Fibroblast of gingiva (primary cell): ENCODE measurements around the gene SPATA1.

Source experiments
- DNase-seq: peaks from one replicate; pipeline ENCODE4 v3.0.0-alpha.2; 2011; ENCODE audit warnings: low read depth

The SPATA1 gene

GRCh38 chr1:84509029-84509428 is 2.8 kb downstream of the SPATA1 start:
- DNase-seq: no peak

- no peak for DNase-seq
These were observed 4.0 kb downstream of the SPATA1 start for GRCh38 chr1:84510165-84510564.

GRCh38 chr1:84510668-84511067 is 4.5 kb downstream of the SPATA1 start:
- no peak for DNase-seq

- DNase-seq: no peak
These were observed 18.4 kb downstream of the SPATA1 start for GRCh38 chr1:84524590-84524989.

- DNase-seq: no peak
These were observed 19.6 kb downstream of the SPATA1 start for GRCh38 chr1:84525779-84526178.

- no peak for DNase-seq
These were observed 32.4 kb downstream of the SPATA1 start for GRCh38 chr1:84538599-84538998.

- DNase-seq: no peak
These were observed 33.8 kb downstream of the SPATA1 start for GRCh38 chr1:84539972-84540371.

GRCh38 chr1:84540759-84541158 is 34.6 kb downstream of the SPATA1 start:
- DNase-seq: peak; percentile 21

- DNase-seq: no peak
These were observed 35.5 kb downstream of the SPATA1 start for GRCh38 chr1:84541679-84542078.

GRCh38 chr1:84550826-84551225 is 44.6 kb downstream of the SPATA1 start:
- DNase-seq: peak; percentile 30

- DNase-seq: no peak
These were observed 63.0 kb downstream of the SPATA1 start for GRCh38 chr1:84569216-84569615.

- peak; percentile 36 for DNase-seq
These were observed 64.4 kb downstream of the SPATA1 start for GRCh38 chr1:84570436-84571149.

- DNase-seq: no peak
These were observed 65.0 kb downstream of the SPATA1 start for GRCh38 chr1:84571150-84571535.

GRCh38 chr1:84573481-84573966 is 67.3 kb downstream of the SPATA1 start:
- no peak for DNase-seq

GRCh38 chr1:84573967-84574842 is 68.0 kb downstream of the SPATA1 start, which contains the start of gene CTBS:
Gene CTBS (minus strand): TSS chr1:84574440. CDS start chr1:84574415, 25 bp downstream.
- DNase-seq: peak; percentile 86

GRCh38 chr1:84574936-84575335 is 68.8 kb downstream of the SPATA1 start:
- no peak for DNase-seq

GRCh38 chr1:84581648-84582047 is 75.5 kb downstream of the SPATA1 start:
- DNase-seq: no peak

- DNase-seq: peak; percentile 30
These were observed 76.8 kb downstream of the SPATA1 start for GRCh38 chr1:84582802-84583587.

- no peak for DNase-seq
These were observed 77.5 kb downstream of the SPATA1 start for GRCh38 chr1:84583648-84584047.

- DNase-seq: no peak
These were observed 77.9 kb downstream of the SPATA1 start for GRCh38 chr1:84584126-84584525.

- no peak for DNase-seq
These were observed 79.6 kb downstream of the SPATA1 start for GRCh38 chr1:84585803-84586202.

GRCh38 chr1:84587099-84587498 is 80.9 kb downstream of the SPATA1 start:
- DNase-seq: no peak
